NCI-H774 (cell line): Measurements from ENCODE around the gene RBM4.

Experiments used
- DNase-seq: peaks from one replicate; lab custom pipeline; 2025; lab: John Stamatoyannopoulos, UW

Gene RBM4

GRCh38 chr11:66689661-66690590 lies 51.4 kb downstream of the RBM4 start:
- no peak for DNase-seq

- no peak for DNase-seq
Observed at GRCh38 chr11:66691311-66691980, 52.9 kb downstream of the RBM4 start.

GRCh38 chr11:66692446-66692845 lies 53.9 kb downstream of the RBM4 start:
- DNase-seq, result no peak

- DNase-seq, result no peak
Observed at GRCh38 chr11:66692871-66693331, 54.4 kb downstream of the RBM4 start.

GRCh38 chr11:66693356-66694055 lies 55.0 kb downstream of the RBM4 start:
- no peak for DNase-seq

- DNase-seq, result no peak
Observed at GRCh38 chr11:66694056-66694410, 55.5 kb downstream of the RBM4 start.

GRCh38 chr11:66694732-66695207 lies 56.3 kb downstream of the RBM4 start:
- peak; percentile 76 for DNase-seq
